Upper lobe of right lung (tissue), 1 donor: Measurements from ENCODE around the gene TMEM220. TPM values are rescaled to one million over a fixed set of nuclear protein-coding genes. Genes with fewer than 3 reads are reported as not detected.

ENCODE experiments used
- ATAC-seq: fragments of 200-7000 bp; cut with Tn5 transposase; one replicate; pipeline ENCODE4 v1.9.1; 2020; ENCODE audit warnings: mild to moderate bottlenecking, moderate library complexity
- DNase-seq: peaks from one replicate; pipeline ENCODE4 v3.0.0-alpha.2; 2020
- H3K27ac ChIP-seq: fragments of 200-600 bp; one replicate; pipeline ENCODE4 v1.8.0; 2022
- H3K27me3 ChIP-seq: fragments of 200-600 bp; one replicate; pipeline ENCODE4 v1.8.0; 2022; ENCODE audit warnings: mild to moderate bottlenecking
- H3K36me3 ChIP-seq: fragments of 200-600 bp; one replicate; pipeline ENCODE4 v1.8.0; 2022
- H3K4me1 ChIP-seq: fragments of 200-600 bp; one replicate; pipeline ENCODE4 v1.8.0; 2022
- H3K4me3 ChIP-seq: fragments of 200-600 bp; one replicate; pipeline ENCODE4 v1.8.0; 2022; ENCODE audit warnings: mild to moderate bottlenecking
- H3K9me3 ChIP-seq: fragments of 200-600 bp; one replicate; pipeline ENCODE4 v1.8.0; 2022
- intact Hi-C: fragments of 100-400 bp; cut with DNase I; formaldehyde crosslinking; loops from one replicate; pipeline ENCODE4 v1.11.0; 2022
- total RNA-seq: library from RNA; stranded (reverse); fragmentation: NEBNext Ultra II Directional; extraction: Animal tissue kit (Norgen Biotek cat#: 25700); gene quantifications from one replicate; pipeline ENCODE4 v1.2.1, GENCODE V29; 2021
- TF ChIP-seq, protein P1 (sequence below): fragments of 200-600 bp; IDR thresholded peaks from one replicate; pipeline ENCODE4 v1.8.0; 2022; ENCODE audit warnings: antibody characterized with exemption
- donor health status: DM: no; HTN: yes; CAD: no; lungs with severe emphysema.

Gene TMEM220
- total RNA-seq, 1 donor from 2014 or later = 10.5 TPM

DNA sequence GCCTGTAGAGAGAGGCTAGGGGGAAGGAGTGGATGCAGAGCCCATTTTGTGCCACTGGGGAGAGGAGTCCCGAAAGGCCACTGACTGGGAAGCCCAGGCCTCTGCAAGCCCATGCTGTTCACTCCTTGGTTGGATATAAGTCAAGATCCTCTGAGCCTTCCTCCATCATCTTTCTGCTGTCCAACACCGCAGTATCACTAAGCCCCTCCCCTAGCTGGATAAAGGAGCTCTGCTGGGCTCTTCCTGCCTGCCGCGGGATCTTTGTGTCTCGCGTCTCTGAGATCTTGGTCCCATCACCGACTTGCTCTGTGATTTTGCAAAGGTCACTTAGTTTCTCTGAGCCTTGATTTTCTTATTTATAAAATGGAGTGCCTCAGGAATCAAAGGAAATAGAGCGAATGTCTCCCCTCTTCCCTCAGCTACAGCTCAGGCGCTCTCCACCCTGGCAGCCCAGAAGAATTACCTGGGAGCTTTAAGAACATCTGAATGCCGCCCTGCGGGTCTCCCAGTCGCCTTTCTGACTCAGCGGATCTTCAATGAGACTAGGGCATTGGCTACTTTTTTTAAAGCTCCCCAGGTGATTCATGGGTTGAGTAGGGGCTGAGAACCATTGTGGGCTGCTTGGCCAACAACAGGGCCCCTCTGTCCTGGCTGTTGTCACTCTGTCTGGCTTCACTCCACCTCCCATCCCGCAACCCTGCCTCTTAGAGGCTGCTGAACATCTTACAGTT lies 25.2 kb upstream of the TMEM220 start:
- DNase-seq (no peak), ATAC-seq (no peak)
- no peaks in the 10 kb centered on the region for H3K9me3 ChIP-seq
- H3K27me3 ChIP-seq = no peaks in the 10 kb centered on the region
- H3K4me1 ChIP-seq = no peaks in the 10 kb centered on the region
- TF ChIP-seq, protein P1, sequence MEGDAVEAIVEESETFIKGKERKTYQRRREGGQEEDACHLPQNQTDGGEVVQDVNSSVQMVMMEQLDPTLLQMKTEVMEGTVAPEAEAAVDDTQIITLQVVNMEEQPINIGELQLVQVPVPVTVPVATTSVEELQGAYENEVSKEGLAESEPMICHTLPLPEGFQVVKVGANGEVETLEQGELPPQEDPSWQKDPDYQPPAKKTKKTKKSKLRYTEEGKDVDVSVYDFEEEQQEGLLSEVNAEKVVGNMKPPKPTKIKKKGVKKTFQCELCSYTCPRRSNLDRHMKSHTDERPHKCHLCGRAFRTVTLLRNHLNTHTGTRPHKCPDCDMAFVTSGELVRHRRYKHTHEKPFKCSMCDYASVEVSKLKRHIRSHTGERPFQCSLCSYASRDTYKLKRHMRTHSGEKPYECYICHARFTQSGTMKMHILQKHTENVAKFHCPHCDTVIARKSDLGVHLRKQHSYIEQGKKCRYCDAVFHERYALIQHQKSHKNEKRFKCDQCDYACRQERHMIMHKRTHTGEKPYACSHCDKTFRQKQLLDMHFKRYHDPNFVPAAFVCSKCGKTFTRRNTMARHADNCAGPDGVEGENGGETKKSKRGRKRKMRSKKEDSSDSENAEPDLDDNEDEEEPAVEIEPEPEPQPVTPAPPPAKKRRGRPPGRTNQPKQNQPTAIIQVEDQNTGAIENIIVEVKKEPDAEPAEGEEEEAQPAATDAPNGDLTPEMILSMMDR = no peak
- no peak overlapping the region for H3K4me3 ChIP-seq
- no peaks in the 10 kb centered on the region for H3K36me3 ChIP-seq
- intact Hi-C loops = no loop called here
- H3K27ac ChIP-seq = no peak overlapping the region

DNA sequence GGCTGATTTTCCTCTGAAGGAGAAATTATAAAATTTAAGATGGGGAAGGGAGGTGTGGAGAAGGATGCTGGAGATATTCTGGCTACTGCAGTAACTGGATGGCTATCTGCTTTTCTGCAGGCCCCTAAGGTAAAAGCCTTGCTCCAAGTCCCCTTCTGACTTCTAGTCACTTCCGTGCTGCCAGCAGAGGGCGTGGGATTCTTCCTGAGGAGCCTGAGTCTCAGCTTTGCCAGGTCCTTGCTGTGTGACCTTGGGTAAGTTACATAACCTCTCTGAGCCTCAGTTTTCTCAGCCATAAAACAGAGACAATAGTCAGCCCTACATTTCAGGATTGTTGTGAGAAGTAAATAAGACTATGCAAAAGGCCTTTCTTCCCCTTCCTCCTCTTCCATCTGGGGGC lies 24.3 kb upstream of the TMEM220 start:
- Histone ChIP-seq H3K36me3 (no peaks in the 10 kb centered on the region), H3K27ac (no peak overlapping the region), H3K4me3 (no peak overlapping the region), H3K27me3 (no peaks in the 10 kb centered on the region), H3K9me3 (no peaks in the 10 kb centered on the region), H3K4me1 (no peaks in the 10 kb centered on the region)
- DNase-seq (no peak), ATAC-seq (peak; percentile 21)
- TF ChIP-seq, protein P1 = peak; percentile 18
- intact Hi-C loops = no loop called here

DNA sequence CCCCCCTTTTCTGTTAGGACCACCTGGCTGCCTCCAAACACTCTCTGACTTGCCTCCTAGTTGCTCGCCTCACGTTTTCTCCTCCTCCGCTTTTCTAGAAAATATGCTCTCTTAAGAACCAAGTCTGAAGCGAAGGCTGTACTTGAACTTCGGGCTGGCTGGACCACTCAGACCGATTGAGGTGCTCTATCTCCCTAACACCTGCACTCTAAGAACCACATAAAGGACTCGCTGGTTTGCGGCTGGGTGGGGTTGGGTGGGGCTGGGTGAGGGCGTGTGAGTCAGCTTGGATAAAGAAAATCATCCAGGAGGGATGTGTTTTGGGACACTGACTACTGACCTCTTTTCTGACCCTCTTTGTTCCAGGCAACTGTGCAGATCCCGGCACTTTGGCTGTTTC lies 22.9 kb upstream of the TMEM220 start:
- Histone ChIP-seq H3K36me3 (no peaks in the 10 kb centered on the region), H3K9me3 (no peaks in the 10 kb centered on the region), H3K4me3 (no peak overlapping the region), H3K27me3 (no peaks in the 10 kb centered on the region), H3K27ac (no peak overlapping the region), H3K4me1 (no peaks in the 10 kb centered on the region)
- no peak for DNase-seq
- intact Hi-C loops = no loop called here
- ATAC-seq = no peak
- TF ChIP-seq, protein P1 = no peak

DNA sequence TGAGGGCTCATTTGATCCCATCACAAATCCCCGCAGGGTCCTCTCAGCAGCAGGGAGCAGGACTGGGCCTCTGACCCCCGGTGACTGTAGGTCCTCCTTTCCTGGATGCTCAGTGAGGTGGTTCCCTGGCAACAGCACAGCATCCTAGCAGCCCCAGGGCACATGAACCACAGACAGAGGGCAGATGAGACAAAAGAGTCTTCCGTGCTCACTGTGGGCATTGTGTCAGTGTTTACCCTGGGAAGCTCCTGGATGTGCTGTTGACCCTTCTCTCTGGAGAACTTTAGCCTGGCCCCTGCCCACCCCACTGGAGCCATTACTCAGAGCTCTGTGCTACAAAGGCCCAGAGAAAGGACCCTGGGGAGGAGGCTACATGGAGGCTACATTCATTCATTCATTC lies 21.7 kb upstream of the TMEM220 start:
- H3K36me3 ChIP-seq = no peaks in the 10 kb centered on the region
- no peaks in the 10 kb centered on the region for H3K27me3 ChIP-seq
- H3K4me1 ChIP-seq = no peaks in the 10 kb centered on the region
- ATAC-seq = no peak
- no peak overlapping the region for H3K27ac ChIP-seq
- H3K9me3 ChIP-seq = no peaks in the 10 kb centered on the region
- TF ChIP-seq, protein P1 = no peak
- intact Hi-C loops = no loop called here
- H3K4me3 ChIP-seq = no peak overlapping the region
- no peak for DNase-seq

DNA sequence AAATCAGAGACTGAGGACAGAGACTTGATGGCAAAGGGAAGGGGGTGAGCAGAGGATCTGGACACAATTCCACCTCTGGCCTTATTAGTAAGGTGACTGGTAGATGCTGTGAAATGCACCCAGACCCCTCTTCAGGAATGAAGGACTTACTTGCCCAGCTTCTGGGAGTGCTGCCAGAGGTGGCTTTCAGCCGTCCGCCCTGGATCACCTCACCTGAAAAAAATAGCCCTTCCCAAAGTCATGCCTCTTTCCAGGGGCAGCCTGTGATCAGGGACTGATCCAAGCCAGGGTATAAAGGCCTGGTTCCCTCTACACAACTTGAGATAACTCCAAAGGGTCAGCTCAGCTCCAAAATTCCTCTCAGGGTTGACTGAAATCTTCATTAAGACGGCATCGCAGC lies 20.4 kb upstream of the TMEM220 start:
- H3K27ac ChIP-seq = no peak overlapping the region
- no peak for DNase-seq
- intact Hi-C loops = no loop called here
- H3K27me3 ChIP-seq = no peaks in the 10 kb centered on the region
- H3K36me3 ChIP-seq = no peaks in the 10 kb centered on the region
- no peaks in the 10 kb centered on the region for H3K4me1 ChIP-seq
- ATAC-seq = no peak
- H3K4me3 ChIP-seq = no peak overlapping the region
- TF ChIP-seq, protein P1 = no peak
- no peaks in the 10 kb centered on the region for H3K9me3 ChIP-seq
